ENCODE data around the gene PPEF2. TPM values are rescaled to one million over a fixed set of nuclear protein-coding genes. Genes with fewer than 3 reads are reported as not detected.

Gene PPEF2
- total RNA-seq, 1 donor: not detected

- H3K4me3 ChIP-seq (ENCODE audit: low read depth, low read length): no peak overlapping the region
- no peak for TF ChIP-seq CTCF (IDR thresholded peaks at IDR 0.05; ENCODE audit: insufficient read depth, low read length)
- DNase-seq (ENCODE audit: low read depth): no peak
Measured at GRCh38 chr4:75817901-75818300, 84.4 kb downstream of the PPEF2 start.

Small RNA genes within 50 kb of the gene (small RNA-seq; reads per million reads assigned to genes)
- not detected for gene RNU2-16P

Other genes with a start within 250 kb of the PPEF2 start
- gene G3BP2, start 229.0 kb downstream of the PPEF2 start, total RNA-seq (ENCODE audit: low replicate concordance): 177 and 407 TPM in 2 replicates
- gene USO1, start 177.9 kb downstream of the PPEF2 start, total RNA-seq (ENCODE audit: low replicate concordance): 75.5 and 124 TPM in 2 replicates
- gene NAAA, start 38.6 kb upstream of the PPEF2 start, total RNA-seq (ENCODE audit: low replicate concordance): 46.1 and 48.1 TPM in 2 replicates
- 46.7 and 52.4 TPM in 2 replicates for gene SDAD1, start 88.5 kb upstream of the PPEF2 start, total RNA-seq (ENCODE audit: low replicate concordance)
- gene CXCL9, start 105.1 kb upstream of the PPEF2 start, total RNA-seq (ENCODE audit: low replicate concordance): not detected in 2 replicates
- not detected in 2 replicates for gene CXCL10, start 121.0 kb upstream of the PPEF2 start, total RNA-seq (ENCODE audit: low replicate concordance)
- not detected in 2 replicates for gene CXCL11, start 133.6 kb upstream of the PPEF2 start, total RNA-seq (ENCODE audit: low replicate concordance)
- gene ART3, start 172.3 kb upstream of the PPEF2 start, total RNA-seq (ENCODE audit: low replicate concordance): not detected in 2 replicates
- gene NUP54, start 245.9 kb upstream of the PPEF2 start, total RNA-seq (ENCODE audit: low replicate concordance): 28.2 and 64.4 TPM in 2 replicates